GM23338 (cell line): ENCODE results near the gene GRAMD1B. TPM values are rescaled to one million over a fixed set of nuclear protein-coding genes. Genes with fewer than 3 reads are reported as not detected.

ENCODE experiments used
- ATAC-seq: fragments of 200-7000 bp; cut with Tn5 transposase; 3 replicates; pipeline ENCODE4 v1.9.1; 2020
- DNase-seq: peaks from one replicate; pipeline ENCODE4 v3.0.0-alpha.2; 2015; ENCODE audit warnings: low spot score
- H2AFZ ChIP-seq: fragments of 200-600 bp; sonication (generic); 2 replicates; pipeline ENCODE4 v1.8.0; 2016; ENCODE audit warnings: antibody characterized with exemption, mild to moderate bottlenecking, moderate library complexity
- H3F3A ChIP-seq: fragments of 200-600 bp; sonication (generic); replicated peaks from 2 replicates; pipeline ENCODE4 v1.8.0; 2017; ENCODE audit warnings: antibody characterized with exemption, mixed run types, low read depth
- H3K27ac ChIP-seq: fragments of 200-600 bp; sonication (generic); 2 replicates; pipeline ENCODE4 v1.6.1; 2016; ENCODE audit warnings: low read depth
- H3K27me3 ChIP-seq: fragments of 200-600 bp; sonication (generic); 2 replicates; pipeline ENCODE4 v1.8.0; 2016; ENCODE audit warnings: mild to moderate bottlenecking, mixed run types, moderate library complexity; ENCODE audit not compliant: insufficient read depth
- H3K36me3 ChIP-seq: fragments of 200-600 bp; sonication (generic); 2 replicates; pipeline ENCODE4 v1.8.0; 2016; ENCODE audit warnings: mild to moderate bottlenecking; ENCODE audit not compliant: insufficient read depth
- H3K4me1 ChIP-seq: fragments of 200-600 bp; sonication (generic); 2 replicates; pipeline ENCODE4 v1.8.0; 2016; ENCODE audit warnings: mild to moderate bottlenecking, moderate library complexity; ENCODE audit not compliant: insufficient read depth
- H3K4me2 ChIP-seq: fragments of 200-600 bp; sonication (generic); 2 replicates; pipeline ENCODE4 v1.7.1; 2017; ENCODE audit warnings: mixed run types
- H3K4me3 ChIP-seq: fragments of 200-600 bp; sonication (generic); 2 replicates; pipeline ENCODE4 v1.6.1; 2016; ENCODE audit warnings: mixed run types
- H3K79me2 ChIP-seq: fragments of 200-600 bp; sonication (generic); replicated peaks from 2 replicates; pipeline ENCODE4 v1.8.0; 2017; ENCODE audit warnings: mild to moderate bottlenecking; ENCODE audit not compliant: insufficient read depth
- H3K9me2 ChIP-seq: fragments of 200-600 bp; sonication (generic); 2 replicates; pipeline ENCODE4 v1.8.0; 2017; ENCODE audit not compliant: insufficient read depth
- H4K20me1 ChIP-seq: fragments of 200-600 bp; sonication (generic); replicated peaks from 2 replicates; pipeline ENCODE4 v1.8.0; 2017; ENCODE audit warnings: mild to moderate bottlenecking; ENCODE audit not compliant: insufficient read depth
- H3K27ac Mint-ChIP-seq: 2 replicates; pipeline ENCODE4 v1.8.0; 2020; ENCODE audit warnings: inconsistent platforms, mild to moderate bottlenecking, moderate library complexity, mixed read lengths
- H3K27me3 Mint-ChIP-seq: 3 replicates; pipeline ENCODE4 v1.8.0; 2022; ENCODE audit warnings: low read depth, mild to moderate bottlenecking, moderate library complexity, mixed read lengths, inconsistent platforms; ENCODE audit not compliant: insufficient read depth, poor library complexity
- H3K36me3 Mint-ChIP-seq: 3 replicates; pipeline ENCODE4 v1.8.0; 2021; ENCODE audit warnings: low read depth, mild to moderate bottlenecking, inconsistent platforms, moderate library complexity, mixed read lengths
- H3K4me1 Mint-ChIP-seq: 3 replicates; pipeline ENCODE4 v1.8.0; 2020; ENCODE audit warnings: mild to moderate bottlenecking, inconsistent platforms, mixed read lengths
- H3K4me3 Mint-ChIP-seq: 3 replicates; pipeline ENCODE4 v1.8.0; 2021; ENCODE audit warnings: moderate library complexity, mild to moderate bottlenecking, inconsistent platforms, mixed read lengths
- H3K9me3 Mint-ChIP-seq: 3 replicates; pipeline ENCODE4 v1.8.0; 2020; ENCODE audit warnings: moderate library complexity, mild to moderate bottlenecking, inconsistent platforms, mixed read lengths
- CREB1 ChIP-seq: fragments of 250-450 bp; sonication (Bioruptor Pico); IDR thresholded peaks from 2 replicates; pipeline ENCODE4 v1.5.0; 2020; ENCODE audit warnings: low read depth, mild to moderate bottlenecking, moderate library complexity
- CTCF ChIP-seq, 2 experiments: fragments of 200-600 bp in 1 of 2; sonication (generic) in 1 of 2; conservative IDR thresholded peaks; 2 replicates each; pipeline versions ENCODE4 v1.5.1 to v1.6.1; 2016 to 2017; ENCODE audit warnings: antibody characterized with exemption in 2 of 2, low read depth in 2 of 2, mild to moderate bottlenecking in 2 of 2, moderate library complexity in 1 of 2
- ETS1 ChIP-seq: IDR thresholded peaks from 2 replicates; pipeline ENCODE4 v1.6.1; 2016; ENCODE audit warnings: antibody characterized with exemption
- EZH2 ChIP-seq: fragments of 200-600 bp; sonication (generic); IDR thresholded peaks from one replicate; pipeline ENCODE4 v1.8.0; 2017; ENCODE audit warnings: antibody characterized with exemption, mild to moderate bottlenecking, low read depth; ENCODE audit not compliant: unreplicated experiment
- EZH2phosphoT487 ChIP-seq: fragments of 200-600 bp; sonication (generic); IDR thresholded peaks from one replicate; pipeline ENCODE4 v1.8.1; 2018; ENCODE audit warnings: antibody characterized with exemption; ENCODE audit not compliant: unreplicated experiment
- JUNB ChIP-seq: IDR thresholded peaks from one replicate; pipeline ENCODE4 v1.6.1; 2016; ENCODE audit warnings: antibody characterized with exemption; ENCODE audit not compliant: unreplicated experiment
- NANOG ChIP-seq: IDR thresholded peaks from 2 replicates; pipeline ENCODE4 v1.6.1; 2016; ENCODE audit warnings: antibody characterized with exemption, borderline replicate concordance
- POLR2AphosphoS5 ChIP-seq: IDR thresholded peaks from 2 replicates; pipeline ENCODE4 v1.6.1; 2016; ENCODE audit warnings: antibody characterized with exemption, low read depth
- REST ChIP-seq: IDR thresholded peaks from one replicate; pipeline ENCODE4 v1.6.1; 2018; ENCODE audit warnings: antibody characterized with exemption; ENCODE audit not compliant: unreplicated experiment
- STAT1 ChIP-seq: IDR thresholded peaks from one replicate; pipeline ENCODE4 v1.6.1; 2016; ENCODE audit warnings: antibody characterized with exemption; ENCODE audit not compliant: unreplicated experiment
- ZNF114 ChIP-seq: fragments of 250-450 bp; sonication (Bioruptor Pico); IDR thresholded peaks from 2 replicates; pipeline ENCODE4 v1.5.0; 2020; ENCODE audit warnings: mild to moderate bottlenecking, moderate library complexity
- ZNF331 ChIP-seq: fragments of 250-450 bp; sonication (Bioruptor Pico); IDR thresholded peaks from 2 replicates; pipeline ENCODE4 v1.5.0; 2020; ENCODE audit warnings: low read depth, mild to moderate bottlenecking, moderate library complexity
- ZNF462 ChIP-seq: fragments of 250-450 bp; sonication (Bioruptor Pico); IDR thresholded peaks from 2 replicates; pipeline ENCODE4 v1.5.0; 2020; ENCODE audit warnings: mild to moderate bottlenecking, moderate library complexity
- polyA plus RNA-seq: library from polyadenylated mRNA; unstranded; fragments of >200 nt; fragmentation: Nextera tagmentation; extraction: Ambion mirVana; gene quantifications from 2 replicates; pipeline ENCODE4 v1.2.1, GENCODE V29; 2016
- total RNA-seq: library from RNA; depleted of rRNA; stranded (reverse); fragments of >200 nt; shearing (Covaris generic); gene quantifications from 2 replicates; pipeline ENCODE4 v1.2.3, GENCODE V29; 2014

Gene GRAMD1B
- total and polyA plus RNA-seq, 2 experiments from 2014 or later, result 3.7 to 24.3 TPM

DNA sequence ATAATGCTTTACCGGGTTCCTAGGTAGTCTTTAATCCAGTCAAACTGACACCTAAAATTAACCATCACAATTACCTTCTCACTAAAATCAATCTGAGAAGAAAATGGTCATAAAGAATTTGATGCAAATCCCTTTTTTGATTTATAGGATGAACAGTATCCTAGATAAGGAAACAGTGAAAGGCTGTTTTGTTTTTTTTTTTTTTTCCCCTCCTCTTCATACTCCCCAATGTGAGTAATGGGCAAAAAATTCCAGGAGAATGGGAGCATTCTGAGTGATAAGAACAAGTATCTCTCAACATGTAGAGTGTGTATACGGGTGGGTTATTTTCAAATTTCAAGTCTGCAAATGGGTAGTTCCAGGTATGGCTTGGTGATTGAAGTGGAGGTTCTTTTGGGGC lies 28.4 kb downstream of the GRAMD1B start:
- Histone ChIP-seq H3K79me2 (peaks cover 3% of the 10 kb centered on the region; the same call in 1 of the 2 replicates), H3K27ac (no peak overlapping the region), H3K4me3 (no peak overlapping the region), H3K27me3 (no peaks in the 10 kb centered on the region), H4K20me1 (peaks cover 6% of the 10 kb centered on the region; the same call in 1 of the 2 replicates), H3F3A (no peaks in the 10 kb centered on the region), H3K4me2 (no peak overlapping the region), H3K9me2 (no peaks in the 10 kb centered on the region), H3K4me1 (peaks cover 12% of the 10 kb centered on the region), H2AFZ (no peak overlapping the region), H3K36me3 (no peaks in the 10 kb centered on the region)
- H3K4me1 Mint-ChIP-seq, result peaks cover 11% of the 10 kb centered on the region
- H3K36me3 Mint-ChIP-seq, result no peaks in the 10 kb centered on the region; the same call in 2 of the 3 replicates
- TF ChIP-seq REST, result no peak
- TF ChIP-seq ZNF462, result no peak
- no peak for TF ChIP-seq EZH2phosphoT487
- TF ChIP-seq NANOG, result no peak
- TF ChIP-seq ZNF114 (CRISPR knock-in tag), result no peak
- no peak for TF ChIP-seq EZH2
- no peak for TF ChIP-seq ZNF331 (CRISPR knock-in tag)
- no peak for TF ChIP-seq STAT1
- TF ChIP-seq ETS1, result no peak
- no peak for TF ChIP-seq POLR2AphosphoS5
- TF ChIP-seq JUNB, result no peak
- no peak for TF ChIP-seq CREB1 (CRISPR knock-in tag)
- TF ChIP-seq CTCF (conservative IDR thresholded peaks at IDR 0.05; ENCODE audit: low read depth in 2 of 2), result no peak
- ATAC-seq (no peak), DNase-seq (no peak)
- H3K27me3 Mint-ChIP-seq, result peaks cover 8% of the 10 kb centered on the region
- no peak overlapping the region for H3K27ac Mint-ChIP-seq
- H3K4me3 Mint-ChIP-seq, result no peak overlapping the region
- H3K9me3 Mint-ChIP-seq, result no peaks in the 10 kb centered on the region; the same call in 2 of the 3 replicates
